T1000 (cell line): ENCODE measurements around the gene GPR176.

Experiments
- DNase-seq: peaks from one replicate; lab custom pipeline; 2025; ENCODE audit warnings: mixed read lengths; lab: John Stamatoyannopoulos, UW

The GPR176 gene

GRCh38 chr15:39807791-39808190 lies 112.3 kb downstream of the GPR176 start:
- no peak for DNase-seq

GRCh38 chr15:39804026-39804425 lies 116.0 kb downstream of the GPR176 start:
- no peak for DNase-seq

- no peak for DNase-seq
These were observed 117.0 kb downstream of the GPR176 start for GRCh38 chr15:39803016-39803415.

- no peak for DNase-seq
These were observed 118.3 kb downstream of the GPR176 start for GRCh38 chr15:39801641-39802309.

- DNase-seq = no peak
These were observed 120.5 kb downstream of the GPR176 start for GRCh38 chr15:39799552-39800011.

- DNase-seq = no peak
These were observed 121.7 kb downstream of the GPR176 start for GRCh38 chr15:39798382-39798781.

- DNase-seq = no peak
These were observed 122.7 kb downstream of the GPR176 start for GRCh38 chr15:39797407-39797806.

- no peak for DNase-seq
These were observed 123.5 kb downstream of the GPR176 start for GRCh38 chr15:39796601-39797000.

- no peak for DNase-seq
These were observed 124.6 kb downstream of the GPR176 start for GRCh38 chr15:39795486-39795885.

- no peak for DNase-seq
These were observed 125.1 kb downstream of the GPR176 start for GRCh38 chr15:39794954-39795353.

- DNase-seq = no peak
These were observed 126.1 kb downstream of the GPR176 start for GRCh38 chr15:39793923-39794322.

- no peak for DNase-seq
These were observed 127.2 kb downstream of the GPR176 start for GRCh38 chr15:39792844-39793335.

- no peak for DNase-seq
These were observed 127.8 kb downstream of the GPR176 start for GRCh38 chr15:39792025-39792843.

- DNase-seq = no peak
These were observed 130.3 kb downstream of the GPR176 start for GRCh38 chr15:39789736-39790135.

GRCh38 chr15:39788800-39789565 lies 131.1 kb downstream of the GPR176 start:
- DNase-seq = no peak

GRCh38 chr15:39788108-39788507 lies 132.0 kb downstream of the GPR176 start:
- no peak for DNase-seq

- no peak for DNase-seq
These were observed 132.6 kb downstream of the GPR176 start for GRCh38 chr15:39787479-39787878.

- DNase-seq = peak; percentile 5
These were observed 133.5 kb downstream of the GPR176 start for GRCh38 chr15:39786447-39787056.

- DNase-seq = no peak
These were observed 134.2 kb downstream of the GPR176 start for GRCh38 chr15:39785841-39786240.

GRCh38 chr15:39785139-39785538 lies 134.9 kb downstream of the GPR176 start:
- DNase-seq = no peak

GRCh38 chr15:39784638-39785037 lies 135.4 kb downstream of the GPR176 start:
- DNase-seq = no peak

- no peak for DNase-seq
These were observed 135.9 kb downstream of the GPR176 start for GRCh38 chr15:39784125-39784524.
